Activated gamma-delta T cell treated with Interleukin-2 at 50 U/mL for 16 hours (primary cell): ENCODE results near the gene GIMAP5.

Experiments used
- DNase-seq: peaks from one replicate; pipeline ENCODE4 v3.0.0-alpha.2; 2020

Gene GIMAP5

DNA sequence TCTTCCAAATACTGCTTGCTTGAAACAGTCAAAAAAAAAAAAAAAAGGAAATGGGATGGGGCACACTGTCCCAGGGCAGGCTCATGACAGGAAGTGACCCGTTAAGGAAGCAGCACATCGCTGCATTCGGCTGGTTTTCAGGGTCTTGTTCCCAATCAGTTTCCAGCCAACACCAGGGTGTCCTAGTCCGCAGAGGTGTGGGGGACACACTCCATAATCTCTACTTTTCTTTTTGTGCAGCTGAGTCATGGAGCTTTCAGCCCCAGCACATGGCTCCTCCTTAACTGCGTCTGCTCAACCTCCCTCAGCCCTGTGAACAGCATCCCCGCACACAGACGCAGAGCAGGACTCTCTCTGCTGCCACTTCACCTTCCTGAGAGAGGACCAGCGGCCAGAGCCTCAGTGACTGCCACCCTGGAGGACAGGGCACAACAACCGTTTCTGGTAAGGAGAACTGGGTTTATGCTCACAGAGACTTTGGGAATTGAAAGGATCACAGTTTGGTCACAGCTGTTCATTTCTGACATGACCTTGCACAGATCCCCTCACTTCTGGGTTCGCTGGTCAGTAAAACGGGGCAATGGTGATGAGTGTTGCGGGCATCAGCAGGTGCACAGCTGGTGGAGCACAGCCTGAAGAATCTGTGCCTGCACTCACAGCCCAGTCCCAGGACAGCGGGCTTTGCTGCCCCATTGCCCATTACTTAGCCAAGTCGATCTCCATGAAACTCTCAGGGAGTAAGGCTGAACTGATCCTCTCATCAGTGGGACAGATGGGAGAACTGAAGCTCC lies at the start of gene GIMAP5:
TSS of gene GIMAP5 (plus strand) at position 154 of the 791 bp plus-strand sequence. CDS start 3,467 bp downstream, outside the sequence.
- DNase-seq = peak; percentile 52

DNA sequence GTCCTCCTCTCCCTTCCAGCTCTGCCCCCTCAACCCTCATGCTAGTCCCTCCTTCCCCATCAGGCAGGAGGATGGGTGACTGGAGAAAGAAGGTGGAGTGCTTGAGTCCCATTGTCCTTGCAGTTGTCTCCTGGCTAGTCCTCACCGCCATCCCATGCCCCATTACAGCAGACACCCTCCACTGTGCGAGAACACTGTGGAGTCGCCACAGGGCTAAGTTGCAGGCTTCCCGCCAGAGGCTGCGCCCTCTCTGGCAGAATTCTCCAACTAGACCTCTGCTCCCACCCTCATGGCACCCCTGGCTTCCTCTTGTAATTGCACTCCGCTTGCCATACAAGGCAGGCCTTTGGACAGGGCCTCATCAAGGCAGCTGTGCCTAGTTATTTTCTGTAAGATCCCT lies 48.6 kb upstream of the GIMAP5 start:
- DNase-seq = no peak

DNA sequence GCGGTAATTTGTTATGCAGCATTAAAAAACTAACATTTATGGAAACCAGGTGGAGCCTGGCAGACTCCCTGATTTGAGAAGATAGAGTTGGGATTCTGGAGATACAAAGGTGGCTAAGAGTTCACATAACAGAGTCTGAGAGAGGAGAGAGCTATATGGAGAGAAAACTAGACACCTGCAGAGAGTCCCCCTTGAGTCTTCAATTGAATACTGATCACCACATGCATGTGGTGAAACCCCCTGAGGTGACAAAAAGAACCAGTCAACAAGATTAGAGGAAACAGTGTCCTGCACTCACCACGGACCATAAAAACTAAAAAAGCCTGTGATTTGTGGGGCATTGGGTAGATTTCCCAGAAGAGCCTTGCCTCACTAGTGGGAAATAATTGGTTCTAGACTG lies 41.6 kb upstream of the GIMAP5 start:
- DNase-seq = no peak

DNA sequence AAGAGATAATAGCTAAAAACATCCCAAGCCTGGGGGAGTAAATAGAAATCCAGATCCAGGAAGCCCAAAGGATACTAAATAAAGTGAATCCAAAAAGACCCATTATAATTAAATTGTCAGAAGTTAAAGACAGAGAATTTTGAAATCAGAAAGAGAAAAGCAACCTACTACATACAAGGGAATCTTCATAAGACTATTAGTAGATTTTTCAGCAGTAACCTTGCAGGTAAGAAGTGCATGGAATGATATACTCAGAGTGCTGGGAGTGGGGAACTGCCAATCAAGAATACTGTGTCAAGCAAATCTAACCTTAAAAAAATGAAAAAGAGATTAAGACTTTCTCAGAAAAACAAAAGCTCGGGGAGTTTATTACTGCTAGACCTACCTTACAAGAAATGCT lies 34.0 kb upstream of the GIMAP5 start:
- no peak for DNase-seq

DNA sequence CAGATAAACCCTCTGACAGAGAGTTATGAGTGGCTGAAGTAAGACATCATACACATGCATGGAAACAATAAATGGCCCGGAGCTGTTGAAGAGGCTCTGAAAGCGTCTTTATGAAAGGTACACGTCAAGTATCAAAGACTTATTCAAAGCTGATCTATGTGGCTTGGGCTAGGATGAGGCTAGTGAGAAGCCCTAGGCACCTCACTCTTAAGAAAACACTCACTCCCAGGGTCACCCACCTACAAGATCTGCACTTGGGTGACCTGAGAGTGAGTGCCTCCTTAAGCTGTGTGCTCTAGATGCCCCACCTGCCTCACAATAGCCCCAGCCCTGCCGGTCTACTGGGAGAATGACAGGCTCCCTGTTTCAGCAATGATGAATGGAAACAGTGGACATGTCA lies 21.9 kb upstream of the GIMAP5 start:
- DNase-seq = no peak

DNA sequence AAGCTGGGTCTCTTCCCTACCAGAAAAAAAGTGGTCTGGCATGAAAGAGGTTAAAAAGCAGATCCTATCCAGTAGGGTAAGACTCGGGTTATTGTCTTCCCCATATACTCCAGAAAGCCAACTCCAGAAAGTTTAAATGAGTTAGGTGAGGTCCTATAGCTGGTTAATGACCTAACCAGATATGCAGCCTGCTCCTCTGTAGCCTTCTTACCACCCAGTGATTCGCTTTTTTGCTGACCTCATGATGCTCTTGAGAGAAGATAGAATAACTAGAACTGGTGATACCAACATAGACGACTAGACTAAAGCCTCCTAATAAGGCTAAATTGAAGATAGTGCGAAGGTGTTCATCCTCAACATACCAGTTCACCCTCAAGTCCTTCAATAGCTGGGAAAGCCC lies 21.5 kb upstream of the GIMAP5 start:
- no peak for DNase-seq

DNA sequence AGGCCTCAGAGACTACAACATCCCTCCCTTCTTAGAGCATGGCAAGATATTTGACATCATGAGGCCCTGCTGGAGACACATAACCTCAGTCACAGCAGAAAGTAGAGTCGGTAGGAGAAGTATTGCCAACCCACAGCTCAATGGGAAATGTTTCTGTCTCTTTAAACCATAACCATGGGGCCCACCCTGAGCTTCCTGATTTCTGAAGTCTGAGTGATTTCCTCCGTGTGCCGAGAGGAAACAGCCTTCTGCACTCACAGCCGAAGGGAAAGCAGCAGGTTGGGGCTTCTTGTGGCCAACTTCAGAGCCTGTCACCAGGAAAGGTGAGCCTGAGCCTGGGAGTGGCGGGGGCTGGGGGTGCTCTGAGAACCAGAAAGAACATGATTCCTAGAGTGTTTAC lies 20.9 kb upstream of the GIMAP5 start, which contains the start of gene GIMAP1:
TSS of gene GIMAP1 (plus strand) at position 246 of the 400 bp plus-strand sequence. CDS start 2,435 bp downstream, outside the sequence.
- DNase-seq = peak; percentile 67

DNA sequence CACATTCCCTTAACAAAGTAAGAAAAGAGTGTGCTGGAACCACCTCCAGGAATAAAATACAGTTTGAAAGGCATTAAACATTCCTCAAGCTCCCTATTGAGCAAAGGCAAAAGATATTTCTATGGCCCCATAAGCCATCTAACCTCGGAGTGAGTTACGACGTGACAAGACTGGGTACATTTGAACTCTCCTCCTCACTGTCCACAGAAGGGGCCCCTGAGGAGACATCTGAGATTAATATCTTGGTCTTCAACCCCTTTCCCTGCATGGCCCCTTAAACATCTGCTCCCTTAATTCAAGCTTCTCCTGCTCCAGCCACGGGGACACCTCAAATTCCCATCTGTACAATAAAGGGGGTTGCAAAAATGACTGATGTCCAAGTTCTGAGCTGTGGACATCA lies 20.3 kb upstream of the GIMAP5 start:
- DNase-seq = no peak

DNA sequence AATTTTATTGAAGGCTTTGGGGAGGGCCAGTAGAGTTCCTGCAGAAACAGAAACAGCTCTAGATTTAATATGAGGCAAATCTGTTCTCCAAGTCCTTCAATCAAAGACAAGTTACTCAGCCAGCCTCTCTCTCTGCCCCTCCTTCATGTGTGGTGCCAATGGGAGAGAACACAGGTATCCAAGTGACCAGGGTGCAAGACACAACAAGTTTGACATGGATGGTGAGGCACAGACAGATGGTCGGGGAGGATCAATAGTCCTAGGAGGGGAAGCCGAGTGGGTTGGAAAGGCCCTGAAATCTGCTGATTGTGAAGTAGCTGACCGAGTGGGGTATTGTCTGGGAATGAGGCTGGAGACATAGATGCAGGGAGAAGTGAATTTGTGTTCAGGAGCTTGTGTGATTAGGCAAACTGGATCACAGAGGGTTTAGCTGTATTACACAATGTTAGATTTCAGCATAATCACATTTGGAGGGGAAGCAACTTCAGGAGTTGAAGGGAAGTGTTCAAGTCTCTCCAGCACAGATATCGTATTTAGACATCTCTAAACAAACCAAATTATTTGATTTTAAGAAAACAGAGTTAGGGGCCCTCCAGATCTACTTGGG lies 19.3 kb upstream of the GIMAP5 start:
- DNase-seq = no peak

DNA sequence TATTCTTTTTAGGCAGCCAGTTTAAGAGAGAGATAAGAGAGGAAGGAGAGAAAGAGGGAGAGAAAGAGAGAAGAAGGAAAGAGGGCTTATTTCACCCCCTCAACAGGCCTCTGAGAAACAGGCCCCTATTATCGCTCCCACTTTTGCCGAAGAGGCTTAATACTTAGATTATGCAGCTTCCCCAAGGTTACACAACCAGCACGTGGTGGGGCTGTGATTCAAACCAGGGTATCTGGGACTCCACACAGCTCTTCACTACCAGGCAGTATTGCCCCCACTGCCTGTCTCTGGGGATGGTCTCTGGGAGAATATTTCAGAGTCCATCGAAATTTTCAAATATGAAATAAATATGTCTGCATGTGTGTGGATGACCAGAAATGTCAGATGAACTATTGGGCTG lies 17.8 kb upstream of the GIMAP5 start:
- no peak for DNase-seq

DNA sequence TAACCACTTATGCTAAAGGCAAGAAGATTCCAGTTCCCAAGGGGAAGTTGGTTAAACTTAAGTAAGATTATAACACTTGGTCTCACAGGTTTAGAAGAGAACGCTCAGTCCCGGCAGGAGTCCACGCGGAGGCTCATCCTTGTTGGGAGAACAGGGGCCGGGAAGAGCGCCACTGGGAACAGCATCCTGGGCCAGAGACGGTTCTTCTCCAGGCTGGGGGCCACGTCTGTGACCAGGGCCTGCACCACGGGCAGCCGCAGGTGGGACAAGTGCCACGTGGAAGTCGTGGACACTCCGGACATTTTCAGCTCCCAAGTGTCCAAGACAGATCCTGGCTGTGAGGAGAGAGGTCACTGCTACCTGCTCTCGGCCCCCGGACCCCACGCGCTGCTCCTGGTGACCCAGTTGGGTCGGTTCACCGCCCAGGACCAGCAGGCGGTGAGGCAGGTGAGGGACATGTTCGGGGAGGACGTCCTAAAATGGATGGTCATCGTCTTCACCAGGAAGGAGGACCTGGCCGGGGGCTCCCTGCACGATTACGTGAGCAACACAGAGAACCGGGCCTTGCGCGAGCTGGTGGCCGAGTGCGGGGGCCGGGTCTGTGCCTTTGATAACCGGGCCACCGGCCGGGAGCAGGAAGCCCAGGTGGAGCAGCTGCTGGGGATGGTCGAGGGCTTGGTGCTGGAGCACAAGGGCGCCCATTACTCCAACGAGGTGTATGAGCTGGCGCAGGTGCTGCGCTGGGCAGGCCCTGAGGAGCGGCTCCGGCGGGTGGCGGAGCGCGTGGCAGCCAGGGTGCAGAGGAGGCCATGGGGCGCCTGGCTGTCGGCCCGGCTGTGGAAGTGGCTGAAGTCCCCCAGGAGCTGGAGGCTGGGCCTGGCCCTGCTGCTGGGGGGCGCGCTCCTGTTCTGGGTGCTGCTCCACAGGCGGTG lies 17.0 kb upstream of the GIMAP5 start:
- no peak for DNase-seq

DNA sequence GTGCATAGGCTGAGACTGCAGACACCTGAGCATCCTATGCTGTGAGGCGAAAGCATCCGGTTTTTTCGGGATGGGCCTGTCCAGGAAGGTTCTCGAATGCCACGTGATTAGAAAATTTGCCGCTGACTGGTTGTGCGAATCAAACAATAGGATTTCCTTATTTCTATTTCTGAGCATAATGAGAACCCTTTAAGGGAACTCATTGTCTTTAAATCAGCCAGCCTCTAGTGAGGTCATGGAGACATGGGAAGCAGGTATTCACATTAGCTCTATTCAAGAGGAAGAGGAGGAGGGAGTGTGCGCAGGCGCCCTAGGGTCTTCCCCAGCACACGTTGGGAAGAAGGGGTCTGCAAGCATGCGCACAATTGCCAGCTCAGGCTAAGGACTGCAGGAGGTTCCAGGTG lies 15.2 kb upstream of the GIMAP5 start:
- no peak for DNase-seq

DNA sequence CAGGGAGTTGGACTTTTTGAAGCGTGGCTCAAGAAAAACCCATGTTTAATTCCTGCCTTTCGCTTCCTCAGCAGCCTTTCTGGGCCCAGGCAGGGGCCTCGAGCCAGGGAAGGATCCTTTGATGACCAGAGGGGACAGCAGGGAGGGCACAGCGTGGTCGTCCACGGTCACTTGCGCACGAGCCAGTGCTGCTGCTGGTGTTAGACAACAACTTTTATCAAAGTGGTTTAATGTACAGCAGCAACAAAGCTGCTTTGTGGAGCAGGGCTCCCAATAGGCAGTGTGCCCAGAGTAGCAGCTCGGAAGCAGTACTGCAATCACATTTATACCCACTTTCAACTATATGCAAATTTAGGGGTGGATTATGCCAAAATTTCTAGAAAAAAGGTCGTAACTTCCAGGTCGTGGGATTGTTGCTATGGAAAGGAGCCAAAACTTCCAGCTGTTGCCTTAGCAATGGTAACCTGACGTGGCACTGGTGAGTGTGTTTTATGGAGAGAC lies 14.7 kb upstream of the GIMAP5 start:
- no peak for DNase-seq

DNA sequence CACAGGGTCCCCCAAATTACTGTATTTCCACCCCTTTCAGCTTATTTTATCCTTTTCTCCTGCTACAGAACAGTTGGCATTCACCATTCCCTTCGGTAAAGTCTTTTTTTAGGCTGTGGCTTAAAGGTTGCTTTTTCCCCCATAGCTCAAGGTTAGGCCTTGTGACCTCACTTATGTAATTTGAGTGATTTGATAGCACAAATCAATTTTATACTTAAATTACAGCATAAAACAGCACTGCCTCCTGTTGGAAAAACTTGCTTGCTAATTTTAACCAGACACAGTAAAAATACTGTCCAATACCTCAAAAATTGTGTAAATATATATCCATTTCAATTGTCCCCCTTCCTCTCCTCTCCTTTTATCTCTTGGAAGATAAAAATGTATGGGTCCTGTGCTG lies 13.8 kb upstream of the GIMAP5 start:
- no peak for DNase-seq

DNA sequence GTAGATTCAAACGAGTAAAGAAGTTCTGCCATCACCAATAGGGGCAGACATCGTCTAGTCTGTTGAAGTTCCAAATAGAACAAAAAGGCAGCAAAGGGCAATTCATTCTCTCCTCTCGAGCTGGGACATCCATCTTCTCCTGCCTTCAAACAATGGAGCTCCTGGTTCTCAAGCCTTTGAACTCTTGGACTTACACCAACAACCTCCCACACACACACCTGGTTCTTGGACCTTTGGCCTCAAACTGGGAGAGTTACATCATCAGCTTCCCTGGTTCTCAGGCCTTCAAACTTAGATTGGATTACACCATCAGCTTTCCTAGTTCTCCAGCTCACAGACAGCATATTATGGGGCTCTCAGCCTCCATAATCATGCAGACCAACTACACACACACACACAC lies 9.8 kb upstream of the GIMAP5 start:
- DNase-seq = no peak

DNA sequence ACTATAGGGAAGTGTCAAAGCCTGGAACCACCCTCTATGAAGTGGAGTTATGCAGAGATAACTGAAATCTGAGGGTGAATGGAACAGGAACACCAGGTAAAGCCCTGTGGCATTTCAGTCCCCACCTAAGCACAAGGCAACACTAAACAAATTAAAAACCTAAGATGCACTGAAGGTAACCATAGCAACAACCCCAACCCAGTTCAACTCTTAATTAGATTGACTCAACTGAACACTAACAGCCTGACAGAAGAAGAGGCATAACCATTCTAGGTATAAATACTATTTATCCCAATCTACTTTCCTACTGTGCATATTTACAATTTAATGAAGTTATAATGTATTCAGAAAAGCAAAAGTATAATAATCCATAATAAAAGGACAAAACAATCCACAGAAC lies 9.2 kb upstream of the GIMAP5 start:
- DNase-seq = no peak

DNA sequence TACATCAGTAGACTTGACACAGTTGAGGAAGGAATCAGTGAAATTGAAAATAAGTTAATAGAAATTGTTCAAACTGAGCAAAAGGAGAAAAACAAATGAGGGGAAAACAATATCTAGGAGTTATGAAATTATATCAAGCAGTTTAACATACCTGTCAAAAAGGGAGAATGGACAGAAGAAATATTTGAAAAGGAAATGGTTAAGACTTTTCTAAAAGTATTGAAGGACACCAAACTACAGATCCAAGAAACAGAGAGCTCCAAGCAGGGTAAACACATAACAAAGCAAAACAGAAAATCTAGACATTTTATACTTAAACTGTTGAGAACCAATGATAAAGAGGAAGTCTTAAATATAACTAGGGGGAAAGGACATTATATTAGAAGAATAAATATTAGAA lies 8.6 kb upstream of the GIMAP5 start:
- DNase-seq = no peak

DNA sequence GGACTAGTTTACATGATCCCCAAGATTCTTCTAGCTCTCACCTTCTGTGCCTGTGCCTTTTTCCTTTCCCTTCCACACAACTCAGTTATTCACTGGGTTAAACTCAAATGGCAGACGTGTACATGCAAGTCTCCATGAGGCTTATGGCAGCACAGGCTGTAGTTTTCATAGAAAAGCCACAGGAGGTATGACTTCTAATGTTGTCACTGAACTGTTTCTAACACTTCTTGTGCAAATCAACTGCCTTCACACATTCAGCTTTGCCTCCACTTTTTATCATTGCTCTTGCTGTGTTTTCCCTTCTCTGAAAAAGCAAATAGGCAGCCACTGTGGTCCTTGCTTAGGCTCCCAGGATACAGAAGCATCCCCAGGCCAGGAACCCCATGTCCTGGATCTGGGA lies 5.3 kb upstream of the GIMAP5 start:
- DNase-seq = no peak

DNA sequence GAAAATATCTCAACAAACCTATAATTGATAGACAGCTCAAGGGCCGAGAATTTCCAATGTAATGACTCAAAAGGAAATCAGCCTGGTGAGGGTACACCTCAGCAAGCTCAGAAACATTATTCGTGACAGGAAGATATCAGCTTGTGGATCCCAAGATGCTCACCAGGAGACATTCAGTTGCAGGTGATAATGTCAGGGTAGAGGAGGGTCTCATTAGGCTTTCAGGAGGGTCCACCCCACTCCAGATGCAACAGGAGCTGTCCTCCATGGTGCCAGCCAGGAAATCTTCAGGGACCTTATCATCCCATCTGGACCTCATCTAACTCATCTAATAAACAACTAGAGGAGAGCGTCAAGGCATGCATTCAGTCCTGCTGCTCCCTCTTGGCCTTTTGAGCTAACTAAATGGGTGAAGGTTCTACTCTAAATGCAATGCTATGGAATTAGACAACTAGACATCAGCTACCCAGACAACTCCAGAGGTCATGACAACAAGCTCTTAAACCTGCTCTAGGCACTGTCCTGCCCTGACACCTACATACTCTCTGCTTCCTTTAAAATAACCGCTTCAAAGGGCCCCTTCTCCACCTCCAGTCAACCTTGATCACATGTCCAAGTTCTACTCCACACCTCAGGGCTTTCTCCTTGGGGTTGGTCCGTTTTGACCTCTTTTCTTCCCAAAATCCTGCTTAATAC lies 4.3 kb upstream of the GIMAP5 start:
- DNase-seq = no peak

DNA sequence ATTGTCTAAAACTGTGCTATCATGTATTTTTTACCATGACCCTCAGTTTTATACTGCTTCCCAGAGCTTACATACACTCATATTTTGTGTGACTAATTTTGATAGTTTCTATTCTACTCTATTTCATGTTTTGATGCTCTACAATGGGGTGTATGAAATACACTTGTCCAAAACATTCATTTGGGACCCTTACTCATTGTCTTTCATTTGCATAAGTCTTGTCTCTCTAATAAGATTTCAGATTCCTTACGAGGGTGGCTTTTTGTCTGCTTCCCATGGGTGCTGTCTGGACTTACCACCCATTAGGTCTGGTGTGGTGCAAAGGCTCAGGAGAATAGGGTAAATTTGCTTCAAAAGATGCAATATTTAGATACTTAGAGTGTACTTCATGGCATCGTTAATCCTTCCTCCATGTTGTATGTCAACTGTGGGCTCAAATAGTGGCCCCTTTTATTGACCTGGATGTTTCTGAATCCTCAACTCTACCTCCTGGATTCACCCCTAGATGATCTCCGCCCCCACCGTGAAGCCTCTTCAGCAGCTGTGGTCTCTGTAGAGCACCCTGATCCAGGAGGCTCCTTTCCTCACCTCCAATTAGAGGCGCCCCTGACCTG lies 3.6 kb upstream of the GIMAP5 start:
- no peak for DNase-seq

DNA sequence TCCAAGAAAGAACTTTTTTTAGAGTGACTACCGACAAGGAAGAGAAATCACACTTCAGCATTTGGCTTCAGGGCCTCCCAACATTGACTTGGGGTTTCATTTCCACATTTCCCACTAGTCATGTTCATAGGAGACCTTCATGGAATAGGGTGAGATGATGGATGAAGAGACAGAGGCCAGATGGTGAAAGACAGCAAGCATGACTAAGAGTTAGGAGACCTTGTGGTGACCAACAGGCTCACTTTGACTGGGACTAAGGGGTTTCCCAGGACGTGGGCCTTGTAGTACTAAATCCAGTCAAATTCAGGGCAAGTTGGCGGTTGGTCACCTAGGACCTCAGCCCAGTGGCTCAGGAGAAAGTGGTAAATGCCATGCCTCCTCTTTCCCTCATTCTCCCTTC lies 3.0 kb upstream of the GIMAP5 start:
- DNase-seq = no peak
